Measurements from ENCODE around the gene LCP1.

GRCh38 chr13:46172531-46172991 is 9.4 kb downstream of the LCP1 start:
- TF ChIP-seq CTCF (IDR thresholded peaks at IDR 0.05) (no peak), POLR2A (IDR thresholded peaks at IDR 0.05; ENCODE audit: low read depth) (no peak), EP300 (IDR thresholded peaks at IDR 0.05) (no peak)

All from esophagus muscularis mucosa (tissue), 4 donors.